ENCODE results near the gene TIMMDC1. TPM values are rescaled to one million over a fixed set of nuclear protein-coding genes. Genes with fewer than 3 reads are reported as not detected.

Gene TIMMDC1, protein sequence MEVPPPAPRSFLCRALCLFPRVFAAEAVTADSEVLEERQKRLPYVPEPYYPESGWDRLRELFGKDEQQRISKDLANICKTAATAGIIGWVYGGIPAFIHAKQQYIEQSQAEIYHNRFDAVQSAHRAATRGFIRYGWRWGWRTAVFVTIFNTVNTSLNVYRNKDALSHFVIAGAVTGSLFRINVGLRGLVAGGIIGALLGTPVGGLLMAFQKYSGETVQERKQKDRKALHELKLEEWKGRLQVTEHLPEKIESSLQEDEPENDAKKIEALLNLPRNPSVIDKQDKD
- polyA plus RNA-seq (ENCODE audit: insufficient read depth in 1 of 5, insufficient read length in 5 of 5, low replicate concordance in 1 of 5) = 100 to 1,000 TPM in 1 of 5 donors, 10 to 100 TPM in 4; 89.7 to 103 (median 95.0) TPM
- long read RNA-seq, donor 1, transcript TIMMDC1-208 (7 exons, 2,394 nt) = major isoform, 28 of 87 reads
- long read RNA-seq, donor 1, partial matches to known transcripts = 59 of 87 reads
- long read RNA-seq, donor 1, other reads (novel, unspliced or antisense) = 0 of 87 reads
- long read RNA-seq, donor 2, transcript TIMMDC1-208 (7 exons, 2,394 nt) = major isoform, 13 of 40 reads
- long read RNA-seq, donor 2, partial matches to known transcripts = 26 of 40 reads
- long read RNA-seq, donor 2, other reads (novel, unspliced or antisense) = 0 of 40 reads
- long read RNA-seq, donor 3, transcript TIMMDC1-208 (7 exons, 2,394 nt) = major isoform, 21 of 53 reads
- long read RNA-seq, donor 3, partial matches to known transcripts = 32 of 53 reads
- long read RNA-seq, donor 3, other reads (novel, unspliced or antisense) = 0 of 53 reads
- long read RNA-seq, donor 4, transcript TIMMDC1-208 (7 exons, 2,394 nt) = major isoform, 15 of 48 reads
- long read RNA-seq, donor 4, partial matches to known transcripts = 33 of 48 reads
- long read RNA-seq, donor 4, other reads (novel, unspliced or antisense) = 0 of 48 reads
- long read RNA-seq, donor 5, transcript TIMMDC1-208 (7 exons, 2,394 nt) = major isoform, 35 of 90 reads
- long read RNA-seq, donor 5, partial matches to known transcripts = 54 of 90 reads
- long read RNA-seq, donor 5, other reads (novel, unspliced or antisense) = 0 of 90 reads
- long read RNA-seq, donor 6, transcript TIMMDC1-208 (7 exons, 2,394 nt) = major isoform, 28 of 68 reads
- long read RNA-seq, donor 6, partial matches to known transcripts = 40 of 68 reads
- long read RNA-seq, donor 6, other reads (novel, unspliced or antisense) = 0 of 68 reads
- long read RNA-seq, donor 7, transcript TIMMDC1-208 (7 exons, 2,394 nt) = major isoform, 28 of 47 reads
- long read RNA-seq, donor 7, partial matches to known transcripts = 18 of 47 reads
- long read RNA-seq, donor 7, other reads (novel, unspliced or antisense) = 0 of 47 reads
- long read RNA-seq, donor 8, partial matches to known transcripts = 0 of 3 reads
- long read RNA-seq, donor 8, other reads (novel, unspliced or antisense) = 0 of 3 reads

DNA sequence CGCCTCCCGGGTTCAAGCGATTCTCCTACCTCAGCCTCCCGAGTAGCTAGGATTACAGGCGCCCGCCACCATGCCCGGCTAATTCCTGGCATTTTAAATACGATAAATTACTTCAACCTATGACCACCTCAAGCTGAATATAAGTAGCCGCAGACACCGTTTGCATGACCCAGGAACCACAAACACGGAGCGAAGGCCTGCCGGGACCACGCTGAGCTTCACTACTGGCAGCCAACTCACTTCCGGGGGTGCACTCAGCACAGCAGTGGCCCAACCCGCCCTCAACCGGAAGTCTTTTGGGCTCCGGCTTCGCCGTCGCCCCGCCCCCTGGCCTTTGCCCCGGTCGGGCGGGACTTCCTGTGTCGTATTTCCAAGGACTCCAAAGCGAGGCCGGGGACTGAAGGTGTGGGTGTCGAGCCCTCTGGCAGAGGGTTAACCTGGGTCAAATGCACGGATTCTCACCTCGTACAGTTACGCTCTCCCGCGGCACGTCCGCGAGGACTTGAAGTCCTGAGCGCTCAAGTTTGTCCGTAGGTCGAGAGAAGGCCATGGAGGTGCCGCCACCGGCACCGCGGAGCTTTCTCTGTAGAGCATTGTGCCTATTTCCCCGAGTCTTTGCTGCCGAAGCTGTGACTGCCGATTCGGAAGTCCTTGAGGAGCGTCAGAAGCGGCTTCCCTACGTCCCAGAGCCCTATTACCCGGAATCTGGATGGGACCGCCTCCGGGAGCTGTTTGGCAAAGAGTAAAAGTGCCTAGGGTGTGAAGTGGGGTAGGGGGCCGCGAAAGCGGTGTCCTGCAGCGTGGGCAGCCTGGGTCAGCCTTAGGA lies at the start of gene TIMMDC1:
Gene TIMMDC1, plus strand, starts transcription at position 362 of the 826 bp plus-strand sequence. Its CDS starts 187 bp downstream, at position 549.
- peak; percentile 96 to 98 for DNase-seq

DNA sequence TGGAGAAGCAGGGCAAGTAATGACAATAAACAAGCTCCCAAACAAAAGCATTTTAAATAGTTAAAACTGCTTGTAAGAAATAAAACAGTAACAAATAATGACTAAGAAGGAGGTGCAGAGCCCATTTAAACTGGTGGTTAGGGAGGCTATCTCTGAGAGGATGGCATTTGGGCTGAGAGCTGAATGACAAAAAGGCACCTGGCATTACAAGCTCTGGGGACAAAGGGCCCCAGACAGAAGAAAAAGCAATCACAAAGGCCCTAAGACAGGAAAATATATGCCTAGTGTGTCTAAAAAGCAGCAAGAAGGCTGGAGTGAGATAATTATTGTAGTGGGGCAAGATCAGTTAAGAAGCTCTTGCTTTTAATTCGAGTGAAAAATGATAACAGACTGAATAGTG lies 44.5 kb upstream of the TIMMDC1 start:
- no peak for DNase-seq

DNA sequence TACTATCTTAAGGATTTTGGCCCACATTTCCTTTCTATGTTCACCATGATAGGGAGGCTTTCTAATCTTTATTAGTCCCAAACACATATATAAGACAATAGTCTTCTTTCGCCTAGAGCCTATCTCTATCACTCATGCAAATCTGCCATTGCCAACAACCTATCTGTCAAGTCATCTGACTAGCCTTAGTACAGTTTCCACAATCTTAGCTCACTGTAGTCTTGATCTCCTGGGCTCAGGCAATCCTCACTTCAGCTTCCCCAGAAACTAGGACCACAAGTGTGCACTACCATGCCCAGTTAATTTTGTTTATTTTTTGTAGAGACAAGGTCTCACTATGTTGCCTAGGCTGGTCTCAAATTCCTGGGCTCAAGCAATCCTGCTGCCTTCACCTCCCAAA lies 41.9 kb upstream of the TIMMDC1 start:
- DNase-seq = no peak

DNA sequence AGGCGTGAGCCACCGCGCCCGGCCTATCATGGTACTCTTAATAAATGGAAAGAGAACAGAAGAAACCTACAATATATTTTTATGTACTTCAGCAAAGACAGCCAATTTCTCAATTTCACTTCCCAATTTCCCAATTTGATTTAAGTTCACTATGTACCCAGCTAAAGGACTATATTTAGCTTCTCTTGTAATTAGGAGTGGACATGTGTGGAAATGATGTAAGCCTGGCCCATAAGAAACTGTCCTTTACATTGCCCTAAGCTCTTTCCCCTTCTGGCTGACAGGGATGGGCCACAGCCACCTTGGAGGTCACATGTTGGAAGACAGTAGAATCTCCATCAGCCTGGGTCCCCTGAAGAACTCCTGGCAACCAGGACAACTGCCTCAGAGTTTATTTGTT lies 41.1 kb upstream of the TIMMDC1 start:
- DNase-seq = no peak

DNA sequence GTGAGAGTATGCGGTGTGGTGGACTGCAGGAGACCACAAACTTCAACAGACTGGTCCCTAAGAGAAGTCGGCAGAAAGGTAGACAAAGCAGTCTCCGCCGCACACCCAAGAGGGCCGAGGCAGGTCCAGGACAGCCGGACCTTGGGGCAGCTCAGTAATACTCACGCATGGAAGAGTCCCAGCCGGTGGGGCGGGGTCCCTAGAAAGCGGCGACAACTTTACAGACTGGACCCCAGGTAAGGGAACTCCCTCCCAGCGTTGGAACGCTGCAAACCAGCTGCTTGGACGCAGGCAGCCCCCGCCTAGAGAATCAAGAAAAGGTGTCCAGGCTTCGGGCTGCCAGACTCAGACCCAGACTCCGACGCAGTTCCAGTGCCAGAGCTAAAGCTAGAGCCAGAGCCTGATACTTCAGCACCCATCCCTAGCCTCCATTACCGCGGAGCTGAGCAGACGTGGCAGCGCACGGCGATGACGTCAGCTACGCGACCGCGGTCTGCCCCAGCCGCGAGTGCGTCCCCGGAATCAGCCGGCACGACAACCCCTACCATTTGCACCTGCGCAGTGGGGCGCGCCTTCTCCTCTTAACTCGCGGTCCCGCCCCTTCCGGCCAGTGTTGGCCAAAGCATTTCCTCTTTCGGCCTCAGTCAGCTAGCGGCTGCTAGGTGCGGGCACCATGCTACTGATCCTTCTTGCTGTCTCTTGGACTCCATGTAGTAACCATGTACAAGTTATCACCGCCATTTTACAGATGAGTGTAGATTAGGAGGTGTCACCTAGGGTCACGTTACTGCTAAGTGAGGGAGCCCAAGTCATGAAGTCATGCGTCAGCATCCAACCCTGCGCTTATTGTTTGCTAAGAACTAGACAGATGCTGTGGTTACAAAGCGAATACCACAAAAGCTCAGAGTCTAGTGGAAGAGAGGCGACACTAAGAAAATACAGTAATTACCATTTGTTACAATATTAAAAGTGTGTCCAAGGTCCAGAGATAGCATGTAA lies 34.9 kb upstream of the TIMMDC1 start, which contains the start of gene TMEM39A:
Gene TMEM39A, minus strand, starts transcription at position 445 of the 999 bp plus-strand sequence. CDS start 1,541 bp downstream, outside the sequence.
- DNase-seq = peak; percentile 98

DNA sequence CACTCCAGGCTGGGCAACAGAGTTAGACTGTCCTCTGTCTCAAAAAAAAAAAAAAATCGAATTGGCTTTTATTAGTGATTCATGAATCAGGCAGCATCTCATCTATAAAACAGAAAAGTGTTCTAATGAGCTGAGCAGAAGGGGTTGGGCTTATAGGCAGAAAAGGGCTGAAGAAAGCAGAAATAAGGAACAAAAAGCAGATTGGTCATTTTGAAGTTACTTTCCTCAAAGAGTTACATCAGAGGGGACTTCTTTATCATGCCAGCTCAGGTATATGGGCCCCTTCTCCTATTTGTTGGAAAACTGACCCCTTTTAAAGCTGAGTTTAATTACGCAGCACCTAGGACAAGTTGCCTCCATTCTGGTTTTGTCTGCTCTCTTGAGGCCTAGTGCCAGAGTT lies 30.3 kb upstream of the TIMMDC1 start:
- no peak for DNase-seq

DNA sequence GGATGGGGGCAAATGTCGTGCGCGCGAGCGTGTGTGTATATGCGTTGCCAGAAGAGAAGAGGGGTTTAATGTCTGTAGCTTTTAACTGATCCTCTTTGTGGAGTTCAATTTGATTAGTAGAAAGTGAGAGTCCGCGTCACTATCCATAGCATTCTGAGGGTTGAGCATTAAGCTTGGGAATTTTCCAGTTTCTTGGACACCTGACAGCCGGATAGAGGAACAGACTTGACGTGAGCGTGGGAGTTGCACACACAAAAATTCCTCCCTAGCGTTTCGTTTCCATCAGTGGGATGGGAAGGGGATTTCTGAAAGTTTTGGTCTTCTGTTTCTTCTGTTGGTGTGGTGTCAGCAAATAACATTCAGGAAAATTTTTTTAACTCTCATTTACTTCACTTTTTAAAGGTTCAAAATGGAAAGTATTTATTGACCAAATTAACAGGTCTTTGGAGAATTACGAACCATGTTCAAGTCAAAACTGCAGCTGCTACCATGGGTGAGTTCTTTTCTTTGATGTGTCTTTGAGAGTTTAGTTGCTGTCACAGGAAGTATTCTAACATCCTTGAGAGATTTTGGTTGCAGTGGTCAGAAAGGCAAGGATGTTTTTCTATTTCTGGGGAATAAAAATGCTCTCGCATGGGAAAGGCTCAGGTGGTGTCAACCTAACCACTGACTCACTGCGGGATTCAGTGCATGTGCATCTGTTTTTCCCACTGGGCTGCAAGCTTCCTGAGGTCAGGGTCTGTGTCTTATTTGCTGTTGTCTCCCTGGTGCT lies 28.7 kb upstream of the TIMMDC1 start:
- peak in 1 of 2 donors; percentile 15 for DNase-seq

DNA sequence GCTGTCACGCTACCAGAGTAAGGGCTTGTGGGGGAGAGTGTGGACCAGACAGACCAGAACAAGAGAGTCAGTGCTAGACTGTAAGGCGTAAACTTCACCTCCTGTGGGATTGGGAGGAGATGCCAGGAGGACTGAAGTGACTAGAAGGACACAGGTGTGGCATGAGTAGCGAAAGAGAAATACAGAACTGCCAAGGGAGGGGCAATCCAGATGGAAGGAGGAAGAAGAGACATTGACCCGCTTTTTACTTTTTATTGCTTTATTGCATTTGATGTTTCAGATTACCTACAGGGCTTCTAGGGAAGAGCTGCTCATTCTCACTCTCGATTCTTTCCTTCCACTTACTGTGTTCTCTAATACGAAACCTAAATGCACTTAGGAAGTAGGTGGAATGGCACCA lies 27.5 kb upstream of the TIMMDC1 start:
- DNase-seq = no peak

DNA sequence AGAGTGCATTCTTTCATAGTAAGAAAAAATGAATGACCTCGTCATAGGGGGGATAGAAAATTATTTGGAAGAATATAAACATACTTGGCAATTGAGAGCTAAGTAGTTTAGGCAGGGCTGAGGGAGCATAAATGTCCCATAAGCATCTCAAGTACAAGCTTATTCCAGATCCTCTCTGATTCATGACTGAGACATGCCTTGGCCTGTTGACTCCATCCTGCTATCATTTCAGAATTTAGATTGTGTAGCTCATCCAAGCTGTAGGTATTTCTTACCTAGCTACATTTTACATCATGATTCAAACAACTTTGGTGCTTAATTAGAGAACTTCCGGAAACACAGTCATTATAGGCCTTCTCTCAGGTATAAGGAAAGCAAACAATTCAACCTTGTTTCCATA lies 17.3 kb upstream of the TIMMDC1 start:
- DNase-seq = no peak

DNA sequence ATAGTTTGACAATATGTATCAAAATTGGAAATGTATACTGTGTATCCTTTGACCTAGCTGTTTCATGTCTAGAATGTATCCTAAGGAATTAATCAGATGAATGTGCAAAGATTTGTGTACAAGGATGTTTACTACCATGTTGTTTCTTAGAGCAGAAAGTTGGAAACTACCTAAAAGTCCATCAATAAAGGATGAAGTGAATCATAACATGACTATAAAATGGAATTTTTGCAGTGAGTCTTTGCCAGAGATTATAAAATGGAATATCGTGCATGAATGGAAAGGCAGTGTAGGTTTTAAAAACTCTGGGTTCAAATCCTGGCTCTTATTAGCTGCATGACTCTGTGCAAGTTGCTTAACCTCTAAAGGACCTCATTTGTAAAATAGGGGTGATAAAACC lies 15.2 kb upstream of the TIMMDC1 start:
- DNase-seq = no peak

DNA sequence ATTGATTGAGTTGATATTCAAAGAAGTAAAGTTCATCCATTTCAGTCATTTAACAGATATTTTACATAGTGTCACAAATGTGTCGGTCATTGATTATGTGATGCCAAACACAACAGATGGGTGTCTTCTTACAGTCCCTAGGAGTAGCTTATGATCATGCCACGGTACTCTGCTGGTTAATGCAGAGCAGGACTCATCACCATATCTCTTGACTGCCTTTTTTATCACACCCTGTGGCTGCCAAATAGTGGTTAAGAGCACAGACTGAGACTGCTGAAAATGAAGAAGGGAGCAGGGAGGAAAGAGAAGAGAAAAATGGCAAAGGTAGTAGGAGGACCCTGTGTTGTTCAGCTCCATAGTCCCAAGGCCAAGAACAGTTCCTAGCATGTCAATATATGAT lies 12.8 kb upstream of the TIMMDC1 start:
- no peak for DNase-seq

DNA sequence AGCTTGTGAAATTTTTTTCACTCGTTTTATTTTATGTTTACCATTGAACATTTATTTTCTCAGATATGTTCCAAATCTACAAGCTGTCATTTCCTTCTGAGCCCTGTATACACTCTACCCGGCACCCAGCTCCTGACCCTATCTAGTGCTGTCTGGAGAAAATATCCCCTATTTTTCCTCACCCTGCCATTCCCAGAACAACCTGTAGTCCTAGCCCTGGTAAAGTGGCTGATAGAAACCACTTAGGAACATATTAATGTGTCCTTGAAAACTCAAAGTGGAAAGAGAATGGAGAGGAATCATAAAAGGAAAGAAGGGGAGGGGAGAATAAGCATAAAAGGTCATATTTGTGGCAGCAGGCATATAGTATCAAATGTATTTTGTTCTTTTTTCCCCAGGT lies 8.2 kb upstream of the TIMMDC1 start:
- DNase-seq = no peak

DNA sequence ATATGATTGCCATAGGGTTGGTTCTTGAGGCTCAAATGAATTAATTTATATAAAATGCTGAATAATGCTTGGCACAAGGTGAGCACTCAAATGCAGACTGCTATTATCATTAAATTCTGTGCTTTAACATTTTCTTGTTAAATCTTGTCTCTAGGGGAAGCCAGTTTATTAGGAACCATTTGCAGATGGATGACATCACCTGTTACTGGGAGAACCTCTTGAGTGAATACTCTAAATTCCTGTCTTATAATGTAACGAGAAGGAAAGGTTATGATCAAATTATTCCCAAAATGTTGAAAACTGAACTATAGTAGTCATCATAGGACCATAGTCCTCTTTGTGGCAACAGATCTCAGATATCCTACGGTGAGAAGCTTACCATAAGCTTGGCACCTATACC lies 6.2 kb upstream of the TIMMDC1 start:
- no peak for DNase-seq

DNA sequence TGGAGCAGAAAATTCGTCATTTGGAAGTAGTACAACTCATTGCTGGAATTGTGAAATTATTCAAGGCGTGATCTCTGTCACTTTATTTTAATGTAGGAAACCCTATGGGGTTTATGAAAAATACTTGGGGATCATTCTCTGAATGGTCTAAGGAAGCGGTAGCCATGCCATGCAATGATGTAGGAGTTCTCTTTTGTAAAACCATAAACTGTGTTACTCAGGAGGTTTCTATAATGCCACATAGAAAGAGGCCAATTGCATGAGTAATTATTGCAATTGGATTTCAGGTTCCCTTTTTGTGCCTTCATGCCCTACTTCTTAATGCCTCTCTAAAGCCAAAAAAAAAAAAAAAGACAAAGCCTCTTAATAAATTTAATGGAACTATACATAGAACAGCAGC lies 5.5 kb upstream of the TIMMDC1 start:
- no peak for DNase-seq

DNA sequence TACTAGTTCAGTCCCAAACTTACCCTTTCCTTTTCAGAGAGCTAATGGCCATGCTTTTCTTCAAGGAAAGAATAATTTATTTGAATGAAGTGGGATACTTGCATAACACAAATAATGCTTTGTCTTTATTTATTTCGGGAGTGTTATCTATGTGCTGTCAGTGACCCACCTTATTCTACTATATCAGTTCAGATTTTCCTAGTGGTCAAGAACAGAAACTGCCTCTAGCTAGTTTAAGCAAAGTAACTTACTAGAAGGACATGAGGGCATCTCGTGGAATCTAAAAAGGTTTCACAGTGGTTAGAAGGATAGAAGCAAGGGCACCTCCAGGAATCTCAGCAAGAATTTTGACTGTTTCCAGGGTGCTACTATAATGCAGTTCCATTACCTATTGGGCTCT lies 3.8 kb upstream of the TIMMDC1 start:
- DNase-seq = no peak

DNA sequence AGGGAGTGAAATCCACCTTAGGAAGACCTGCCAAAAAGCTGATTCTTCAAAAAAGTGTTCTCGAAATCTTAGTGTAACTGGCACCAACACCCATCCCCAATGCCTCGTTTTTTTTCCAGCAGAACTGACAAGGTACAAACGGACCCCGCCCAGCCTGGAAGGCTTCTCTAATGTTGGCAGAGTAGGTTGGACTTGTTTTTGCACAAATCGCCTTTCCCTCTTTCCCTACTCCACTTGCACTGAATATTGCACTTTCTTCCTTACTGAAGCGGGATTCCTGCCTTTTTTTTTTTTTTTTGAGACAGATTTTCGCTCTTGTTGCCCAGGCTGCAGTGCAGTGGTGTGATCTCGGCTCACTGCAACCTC lies 544 bp upstream of the TIMMDC1 start:
- peak; percentile 14 to 20 for DNase-seq

DNA sequence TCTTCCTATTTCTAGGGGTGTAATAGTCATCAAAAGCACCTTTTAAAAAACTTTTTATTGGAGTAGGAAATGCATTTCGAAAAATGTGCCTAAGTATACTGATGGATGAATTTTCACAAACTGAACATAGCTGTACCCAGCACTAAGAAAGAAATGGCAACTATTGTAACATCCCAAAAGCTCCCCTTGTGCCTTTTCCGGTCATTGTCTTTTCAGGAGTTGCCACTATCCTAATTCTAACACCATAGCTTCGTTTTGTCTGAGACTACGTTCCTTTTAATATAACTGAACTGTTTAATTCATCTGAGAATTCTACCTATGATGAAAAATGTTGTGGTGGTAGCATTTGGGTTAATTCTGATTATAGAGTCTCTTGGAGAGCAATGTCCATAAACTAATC lies 1.9 kb downstream of the TIMMDC1 start:
- DNase-seq = no peak

DNA sequence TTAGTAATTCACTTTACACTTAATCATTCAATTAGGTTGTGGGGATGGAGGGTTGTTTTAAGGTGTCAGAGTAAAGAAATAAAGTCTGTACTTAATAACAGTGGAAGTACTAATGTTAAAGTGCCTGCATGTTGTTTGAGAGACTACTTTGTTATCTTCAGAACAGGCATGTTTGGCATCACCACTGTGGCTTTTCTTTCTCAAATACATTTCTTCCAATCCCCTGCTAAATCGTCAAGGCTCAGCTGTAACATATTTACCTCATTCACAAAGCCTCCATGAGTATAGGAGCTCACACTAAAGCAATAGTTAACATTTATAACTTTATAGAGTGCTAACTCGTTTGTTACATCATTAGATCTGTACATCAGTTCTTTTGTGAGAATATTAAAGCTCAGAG lies 2.6 kb downstream of the TIMMDC1 start:
- no peak for DNase-seq

DNA sequence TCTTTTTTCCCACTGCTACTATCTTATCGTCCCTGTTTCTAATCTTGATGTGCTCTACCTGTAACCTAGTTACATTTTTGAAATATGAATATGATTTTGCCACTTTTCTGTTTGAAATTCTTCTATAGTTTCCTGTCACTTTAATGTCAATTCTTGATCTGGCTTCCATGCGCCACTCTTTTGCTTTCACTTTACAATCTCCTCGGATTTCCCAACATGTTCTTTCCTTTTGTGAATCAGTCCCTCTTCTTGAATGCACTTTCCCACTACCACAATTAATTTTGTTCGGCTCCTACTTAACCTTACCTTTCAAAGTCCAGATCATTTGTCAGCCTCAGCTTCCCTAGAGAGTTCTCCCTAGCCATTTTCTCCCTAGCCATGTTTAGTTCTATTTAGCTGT lies 8.3 kb downstream of the TIMMDC1 start:
- DNase-seq = no peak
